NCI-H748 (cell line): ENCODE measurements around the gene LMO3.
A peak's percentile ranks its signal among the peaks of the same experiment; 100 is the strongest.

Experiments
- DNase-seq: peaks from one replicate; lab custom pipeline; 2025; ENCODE audit not compliant: unreplicated experiment; lab: John Stamatoyannopoulos, UW

Gene LMO3

GRCh38 chr12:16602412-16602811 is 3.5 kb downstream of the LMO3 start:
- peak; percentile 57 for DNase-seq

DNA sequence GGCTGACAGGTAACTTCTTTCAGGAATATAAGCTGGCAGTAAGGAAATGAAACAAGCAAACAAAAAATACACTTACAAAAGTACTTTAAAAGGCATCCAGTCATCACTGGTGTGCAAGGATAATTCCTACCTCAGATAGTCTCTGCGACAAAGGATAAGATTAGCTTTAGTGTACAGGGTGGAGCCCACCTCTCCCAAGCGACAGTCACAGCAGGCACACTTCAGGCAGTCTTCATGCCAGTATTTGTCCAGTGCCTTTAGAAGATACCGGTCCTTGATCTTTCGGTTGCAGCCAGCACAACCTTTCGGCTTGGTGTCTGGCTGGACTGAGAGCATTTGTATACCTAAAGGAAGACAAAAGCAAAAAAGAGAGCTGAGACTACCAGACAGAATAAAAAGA is 5.4 kb downstream of the LMO3 start:
- DNase-seq, result peak; percentile 64

GRCh38 chr12:16599081-16599480 is 6.9 kb downstream of the LMO3 start:
- DNase-seq, result peak; percentile 32

GRCh38 chr12:16594797-16595196 is 11.2 kb downstream of the LMO3 start:
- no peak for DNase-seq

- DNase-seq, result no peak
These were observed 12.4 kb downstream of the LMO3 start for GRCh38 chr12:16593546-16593945.

GRCh38 chr12:16590645-16591044 is 15.3 kb downstream of the LMO3 start:
- DNase-seq, result no peak

GRCh38 chr12:16588812-16589211 is 17.1 kb downstream of the LMO3 start:
- DNase-seq, result no peak

GRCh38 chr12:16587514-16587913 is 18.4 kb downstream of the LMO3 start:
- no peak for DNase-seq

- no peak for DNase-seq
These were observed 18.9 kb downstream of the LMO3 start for GRCh38 chr12:16587110-16587453.

- DNase-seq, result no peak
These were observed 19.4 kb downstream of the LMO3 start for GRCh38 chr12:16586350-16587109.

DNA sequence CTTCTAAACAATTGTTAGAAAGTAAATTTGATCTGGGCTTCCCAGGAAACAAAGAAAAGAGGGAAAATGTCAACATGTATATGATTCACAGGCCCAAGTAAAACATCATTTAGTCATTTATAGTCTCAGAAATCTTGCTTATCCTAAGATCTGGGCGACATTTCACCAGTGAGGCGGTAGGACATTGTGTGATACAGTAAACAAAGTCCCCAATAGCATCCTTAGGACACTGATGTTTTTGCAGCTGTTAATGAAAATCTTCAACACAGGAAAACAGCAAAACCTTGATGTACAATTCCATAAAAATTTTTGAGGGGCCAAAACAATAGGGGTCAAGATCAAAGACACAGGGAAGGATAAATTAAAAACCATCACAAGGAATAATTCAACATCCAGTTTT is 20.2 kb downstream of the LMO3 start:
- DNase-seq, result no peak

DNA sequence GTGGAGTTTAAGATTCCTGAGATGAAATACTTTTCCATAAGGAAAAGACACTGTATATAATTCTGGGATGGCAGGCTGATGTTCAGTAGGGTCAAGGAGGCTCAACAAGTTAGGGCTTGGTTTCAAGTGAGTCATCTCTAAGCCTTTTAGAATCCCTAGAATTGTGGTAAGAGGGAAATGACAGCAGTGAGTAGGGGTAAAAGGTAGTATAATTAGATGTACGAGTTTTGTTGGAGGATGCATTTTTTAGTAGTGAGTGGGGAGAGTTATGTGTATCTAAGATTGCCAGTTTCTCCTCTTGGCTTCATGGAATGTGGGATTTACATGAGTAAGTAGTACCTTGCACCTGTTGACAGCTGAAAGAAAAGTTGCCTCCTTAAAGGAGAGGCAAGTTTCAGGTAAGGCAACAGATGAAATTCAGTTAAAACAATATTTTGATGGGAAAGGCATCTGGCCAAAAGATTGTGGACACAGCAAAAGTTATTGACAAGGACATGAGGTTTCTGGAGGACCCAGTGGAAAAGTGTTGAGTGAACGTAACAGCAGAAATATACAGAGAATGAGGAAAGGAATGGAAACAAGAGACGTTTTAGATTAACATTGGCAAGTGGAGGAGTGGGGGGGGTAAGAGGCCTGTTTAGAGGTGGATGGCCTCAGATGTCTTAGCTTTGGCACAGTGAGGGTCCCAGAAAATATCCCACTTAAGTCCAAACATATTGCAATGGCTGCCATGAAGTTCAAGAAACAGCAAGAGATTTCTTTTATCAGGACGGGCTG is 21.8 kb downstream of the LMO3 start:
- no peak for DNase-seq

GRCh38 chr12:16581416-16581815 is 24.5 kb downstream of the LMO3 start:
- DNase-seq, result no peak

- DNase-seq, result no peak
These were observed 26.9 kb downstream of the LMO3 start for GRCh38 chr12:16579041-16579440.

- no peak for DNase-seq
These were observed 32.4 kb downstream of the LMO3 start for GRCh38 chr12:16573398-16574077.

GRCh38 chr12:16568873-16569272 is 37.1 kb downstream of the LMO3 start:
- no peak for DNase-seq

DNA sequence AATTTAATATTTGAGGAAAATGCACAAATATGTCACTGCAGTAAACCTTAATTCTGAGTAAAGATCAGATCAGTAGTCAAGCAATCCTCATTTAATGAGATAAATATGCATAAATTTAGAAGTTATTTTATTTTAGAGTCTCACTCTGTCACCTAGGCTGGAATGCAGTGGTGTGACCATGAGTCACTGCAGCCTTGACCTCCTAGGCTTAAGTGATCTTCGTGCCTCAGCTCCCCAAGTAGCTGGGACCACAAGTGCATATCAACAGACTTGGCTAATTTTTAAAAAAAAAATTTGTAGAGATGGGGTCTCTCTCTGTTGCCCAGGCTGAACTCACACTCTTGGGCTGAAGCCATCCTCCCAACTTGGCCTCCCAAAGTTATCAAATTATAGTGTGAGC is 41.3 kb downstream of the LMO3 start:
- no peak for DNase-seq

GRCh38 chr12:16563504-16563903 is 42.5 kb downstream of the LMO3 start:
- DNase-seq, result no peak

DNA sequence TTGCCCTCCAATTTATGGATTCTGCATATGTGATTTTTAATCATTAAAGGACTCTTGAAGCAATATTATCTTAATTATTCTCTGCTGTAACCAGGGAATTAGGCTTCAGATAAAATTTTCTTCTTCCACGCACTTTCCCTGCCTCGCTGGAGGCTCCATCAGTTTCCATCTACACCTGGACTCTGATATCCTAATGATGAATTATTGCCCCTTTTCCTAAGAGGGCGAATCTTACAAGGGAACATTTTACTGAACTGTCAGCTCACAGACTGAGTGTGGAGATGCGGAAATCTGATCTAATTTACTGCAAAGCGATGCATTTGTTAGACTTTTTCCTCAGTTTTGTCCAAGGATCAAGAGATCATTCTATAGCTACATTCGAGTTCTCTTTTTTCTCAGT is 43.0 kb downstream of the LMO3 start:
- no peak for DNase-seq

DNA sequence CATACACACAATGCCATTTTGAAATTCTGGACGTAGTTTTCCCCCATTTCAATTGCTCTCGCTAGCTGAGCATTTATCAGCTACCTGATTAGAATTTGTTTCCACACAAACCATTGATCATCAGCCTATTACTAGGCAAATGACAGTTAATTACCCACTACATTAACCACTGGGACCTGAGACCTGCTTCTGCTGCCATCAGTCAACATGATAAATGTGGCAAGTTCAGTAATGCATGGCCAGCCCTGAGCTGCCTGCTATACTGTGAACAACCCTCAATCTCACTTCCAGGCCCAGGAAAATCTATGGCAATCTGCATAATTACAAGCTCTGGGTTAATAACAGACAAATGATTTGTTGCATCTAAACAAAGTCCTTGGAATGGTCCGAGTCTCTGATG is 43.5 kb downstream of the LMO3 start:
- no peak for DNase-seq

DNA sequence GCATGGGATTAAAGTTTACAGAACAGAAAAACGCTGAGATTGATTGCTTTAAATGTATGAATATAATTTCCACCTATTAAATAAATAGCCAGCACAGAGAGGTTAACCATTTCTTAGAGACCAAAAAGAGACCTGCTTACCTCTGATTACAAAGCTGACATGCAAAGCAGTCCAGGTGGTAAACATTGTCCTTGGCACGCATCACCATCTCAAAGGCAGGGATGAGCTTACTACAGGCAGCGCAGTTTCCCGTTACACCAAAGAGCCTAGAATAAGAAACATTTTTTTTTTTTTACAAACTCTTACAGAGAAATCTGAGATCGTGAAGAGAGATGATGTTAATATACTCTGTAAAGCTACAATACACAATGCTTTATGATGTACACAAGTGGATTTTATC is 45.7 kb downstream of the LMO3 start:
- no peak for DNase-seq

DNA sequence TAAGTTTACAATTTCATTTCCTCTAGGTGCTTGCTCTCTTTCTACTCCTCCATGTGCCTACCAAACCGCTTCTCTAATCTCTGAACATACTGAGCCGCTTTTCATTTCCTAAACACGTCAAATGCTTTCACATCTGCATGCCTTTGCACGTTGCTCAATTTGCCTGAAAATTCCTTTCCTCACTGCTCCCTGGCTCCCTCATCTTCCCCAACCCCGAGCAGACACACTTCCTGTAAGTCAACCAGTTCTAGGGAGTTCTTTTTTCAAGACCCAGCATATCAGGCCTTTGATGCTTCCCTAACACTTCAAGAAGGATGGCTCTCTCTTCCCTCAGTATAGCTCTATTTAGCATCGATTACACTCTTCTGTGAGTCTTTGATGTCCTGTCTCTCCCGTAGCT is 50.3 kb downstream of the LMO3 start:
- no peak for DNase-seq
